Measurements from ENCODE around the gene CTNNA3. TPM values are rescaled to one million over a fixed set of nuclear protein-coding genes. Genes with fewer than 3 reads are reported as not detected.
A peak's percentile ranks its signal among the peaks of the same experiment; 100 is the strongest.

CTNNA3 gene
- total RNA-seq, 1 experiment from 2014 or later: not detected

- TF ChIP-seq CTCF (IDR thresholded peaks at IDR 0.05; ENCODE audit: unreplicated experiment): no peak
- Mint-ChIP-seq H3K4me3 (ENCODE audit: low read depth, unreplicated experiment) (no peak overlapping the region), H3K4me1 (ENCODE audit: low read depth, unreplicated experiment) (no peaks in the 10 kb centered on the region)
Measured at GRCh38 chr10:66996996-66997395, 699.0 kb downstream of the CTNNA3 start.

DNA sequence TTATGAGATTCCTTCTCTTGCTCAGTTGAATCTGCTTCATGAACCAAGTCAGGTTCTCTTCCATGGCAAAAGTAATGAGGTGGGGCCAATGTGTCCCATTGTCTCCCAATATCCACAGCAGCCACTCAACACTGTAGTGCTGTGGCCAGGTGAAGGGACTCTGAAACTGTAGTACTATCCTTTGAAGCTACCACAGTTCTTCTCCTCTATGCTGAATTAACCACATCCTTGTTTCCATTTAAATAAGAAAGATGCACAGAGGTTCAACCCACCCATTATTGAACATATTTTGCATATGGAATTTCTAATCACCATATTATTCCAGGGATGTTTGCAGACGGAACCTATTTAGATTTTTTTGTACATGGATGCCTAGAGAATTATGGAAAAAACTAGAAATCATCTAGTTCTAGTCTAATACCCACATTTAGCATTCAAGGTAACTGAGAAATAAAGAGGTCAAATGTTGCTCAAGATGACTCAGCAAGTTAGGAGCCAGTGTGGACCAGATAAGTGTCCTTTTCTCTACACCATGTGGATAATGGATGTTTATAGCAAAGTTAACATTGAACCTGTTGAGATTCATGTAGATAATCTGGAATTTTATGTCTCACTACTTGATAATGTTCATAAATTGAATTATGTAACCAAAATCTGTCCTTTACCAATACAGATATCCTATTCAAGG, 705.7 kb downstream of the CTNNA3 start:
- Mint-ChIP-seq H3K9me3 (ENCODE audit: low read depth, unreplicated experiment) (no peaks in the 10 kb centered on the region), H3K4me3 (ENCODE audit: low read depth, unreplicated experiment) (no peak overlapping the region), H3K27ac (ENCODE audit: unreplicated experiment) (no peak overlapping the region), H3K4me1 (ENCODE audit: low read depth, unreplicated experiment) (no peaks in the 10 kb centered on the region), H3K36me3 (ENCODE audit: insufficient read depth, unreplicated experiment) (no peaks in the 10 kb centered on the region), H3K27me3 (ENCODE audit: unreplicated experiment) (no peaks in the 10 kb centered on the region)
- DNase-seq: no peak
- TF ChIP-seq CTCF (IDR thresholded peaks at IDR 0.05; ENCODE audit: unreplicated experiment): no peak
- intact Hi-C loops (cut with micrococcal nuclease; ENCODE audit: unreplicated experiment): loop anchor here (10.0 kb wide), 1 partner anchor 165 kb away; no protein-coding TSS in a partner anchor
- CTCF ChIA-PET: no interaction called here
- BruUV-seq (replicated peaks): no TSS peak

More at GRCh38 chr10:66996996-66997395, 699.0 kb downstream of the CTNNA3 start:
- intact Hi-C loops (cut with micrococcal nuclease; ENCODE audit: unreplicated experiment): loop anchor here (10.0 kb wide), 1 partner anchor 158 kb away; no protein-coding TSS in a partner anchor
- no peak for DNase-seq
- no TSS peak for BruUV-seq (replicated peaks)
- Mint-ChIP-seq H3K36me3 (ENCODE audit: insufficient read depth, unreplicated experiment) (no peaks in the 10 kb centered on the region), H3K27ac (ENCODE audit: unreplicated experiment) (no peak overlapping the region), H3K9me3 (ENCODE audit: low read depth, unreplicated experiment) (no peaks in the 10 kb centered on the region), H3K27me3 (ENCODE audit: unreplicated experiment) (no peaks in the 10 kb centered on the region)
- CTCF ChIA-PET: no interaction called here

DNA sequence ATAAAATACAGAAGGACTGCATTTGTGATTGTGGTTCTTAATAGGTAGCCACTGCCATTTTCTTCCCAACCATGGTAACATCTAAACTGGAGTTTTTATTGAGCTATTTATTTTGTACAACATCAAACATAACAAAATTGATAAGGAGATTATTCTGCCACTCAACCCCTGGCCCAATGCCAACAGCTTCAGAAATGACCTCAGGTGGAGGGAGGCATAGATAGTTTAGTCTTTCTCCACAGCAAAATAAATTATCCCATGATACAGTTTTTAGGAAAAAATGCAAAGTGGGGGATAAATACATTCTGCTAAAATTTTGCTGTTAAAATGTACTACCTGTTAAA, 712.5 kb downstream of the CTNNA3 start:
- BruUV-seq (replicated peaks): no TSS peak
- intact Hi-C loops (cut with micrococcal nuclease; ENCODE audit: unreplicated experiment): no loop called here
- no peak overlapping the region for H3K4me3 Mint-ChIP-seq (ENCODE audit: low read depth, unreplicated experiment)
- no peaks in the 10 kb centered on the region for H3K27me3 Mint-ChIP-seq (ENCODE audit: unreplicated experiment)
- no peak for TF ChIP-seq CTCF (IDR thresholded peaks at IDR 0.05; ENCODE audit: unreplicated experiment)
- CTCF ChIA-PET: interaction anchor here (0.7 kb wide), 1 partner anchor 545 kb away, joined by 3 read pairs; no protein-coding TSS in a partner anchor
- peak; percentile 4 for DNase-seq
- no peaks in the 10 kb centered on the region for H3K4me1 Mint-ChIP-seq (ENCODE audit: low read depth, unreplicated experiment)
- H3K9me3 Mint-ChIP-seq (ENCODE audit: low read depth, unreplicated experiment): no peaks in the 10 kb centered on the region
- H3K36me3 Mint-ChIP-seq (ENCODE audit: insufficient read depth, unreplicated experiment): no peaks in the 10 kb centered on the region
- H3K27ac Mint-ChIP-seq (ENCODE audit: unreplicated experiment): no peak overlapping the region

- Mint-ChIP-seq H3K4me3 (ENCODE audit: low read depth, unreplicated experiment) (no peak overlapping the region), H3K27me3 (ENCODE audit: unreplicated experiment) (no peaks in the 10 kb centered on the region)
Measured at GRCh38 chr10:66982792-66983474, 713.1 kb downstream of the CTNNA3 start.

More at GRCh38 chr10:66982792-66983474, 713.1 kb downstream of the CTNNA3 start:
- peak; percentile 12 for DNase-seq
- CTCF ChIA-PET: interaction anchor here (0.7 kb wide), 1 partner anchor 545 kb away, joined by 3 read pairs; no protein-coding TSS in a partner anchor
- Mint-ChIP-seq H3K4me1 (ENCODE audit: low read depth, unreplicated experiment) (no peaks in the 10 kb centered on the region), H3K27ac (ENCODE audit: unreplicated experiment) (no peak overlapping the region), H3K9me3 (ENCODE audit: low read depth, unreplicated experiment) (no peaks in the 10 kb centered on the region), H3K36me3 (ENCODE audit: insufficient read depth, unreplicated experiment) (no peaks in the 10 kb centered on the region)
- TF ChIP-seq CTCF (IDR thresholded peaks at IDR 0.05; ENCODE audit: unreplicated experiment): no peak
- intact Hi-C loops (cut with micrococcal nuclease; ENCODE audit: unreplicated experiment): no loop called here
- BruUV-seq (replicated peaks): no TSS peak
